HG03565 (cell line): ENCODE measurements around the gene USP2.
A peak's percentile ranks its signal among the peaks of the same experiment; 100 is the strongest.

Experiments used
- ATAC-seq: cut with Tn5 transposase; IDR thresholded peaks from one replicate; pipeline ENCODE4 v1.9.1; 2021; ENCODE audit warnings: mild to moderate bottlenecking, moderate library complexity; ENCODE audit not compliant: unreplicated experiment

USP2 gene

GRCh38 chr11:119381181-119381988 is at the start of gene USP2:
Gene USP2 (minus strand): TSS chr11:119381690. CDS start chr11:119373480, 8,210 bp downstream.
- peak; percentile 97 for ATAC-seq

- no peak for ATAC-seq
Measured at GRCh38 chr11:119427279-119427678, 45.8 kb upstream of the USP2 start.

- no peak for ATAC-seq
Measured at GRCh38 chr11:119426142-119426541, 44.7 kb upstream of the USP2 start.

- ATAC-seq, result no peak
Measured at GRCh38 chr11:119424775-119425174, 43.3 kb upstream of the USP2 start.

GRCh38 chr11:119424276-119424675 is 42.8 kb upstream of the USP2 start:
- ATAC-seq, result no peak

- no peak for ATAC-seq
Measured at GRCh38 chr11:119423509-119424254, 42.2 kb upstream of the USP2 start.

GRCh38 chr11:119422809-119423508 is 41.5 kb upstream of the USP2 start, which contains the start of gene THY1:
Gene THY1 (minus strand): TSS chr11:119423172. CDS start chr11:119420905, 2,267 bp downstream.
- ATAC-seq, result no peak

GRCh38 chr11:119421941-119422808 is 40.7 kb upstream of the USP2 start:
- ATAC-seq, result no peak

GRCh38 chr11:119421351-119421750 is 39.9 kb upstream of the USP2 start:
- ATAC-seq, result no peak

GRCh38 chr11:119420631-119421030 is 39.1 kb upstream of the USP2 start:
- ATAC-seq, result no peak

- ATAC-seq, result no peak
Measured at GRCh38 chr11:119419834-119420492, 38.5 kb upstream of the USP2 start.

- no peak for ATAC-seq
Measured at GRCh38 chr11:119419246-119419645, 37.8 kb upstream of the USP2 start.

GRCh38 chr11:119418759-119419158 is 37.3 kb upstream of the USP2 start:
- ATAC-seq, result no peak

- ATAC-seq, result no peak
Measured at GRCh38 chr11:119417726-119418540, 36.4 kb upstream of the USP2 start.

- no peak for ATAC-seq
Measured at GRCh38 chr11:119416606-119417580, 35.4 kb upstream of the USP2 start.

- ATAC-seq, result no peak
Measured at GRCh38 chr11:119415966-119416365, 34.5 kb upstream of the USP2 start.

GRCh38 chr11:119415517-119415916 is 34.0 kb upstream of the USP2 start:
- no peak for ATAC-seq

- no peak for ATAC-seq
Measured at GRCh38 chr11:119414734-119415133, 33.2 kb upstream of the USP2 start.
